ENCODE results near the gene FAM20C. TPM values are rescaled to one million over a fixed set of nuclear protein-coding genes. Genes with fewer than 3 reads are reported as not detected.

Gene FAM20C
- total RNA-seq, 2 experiments from 2014 or later, result 1.3 to 1.7 TPM

DNA sequence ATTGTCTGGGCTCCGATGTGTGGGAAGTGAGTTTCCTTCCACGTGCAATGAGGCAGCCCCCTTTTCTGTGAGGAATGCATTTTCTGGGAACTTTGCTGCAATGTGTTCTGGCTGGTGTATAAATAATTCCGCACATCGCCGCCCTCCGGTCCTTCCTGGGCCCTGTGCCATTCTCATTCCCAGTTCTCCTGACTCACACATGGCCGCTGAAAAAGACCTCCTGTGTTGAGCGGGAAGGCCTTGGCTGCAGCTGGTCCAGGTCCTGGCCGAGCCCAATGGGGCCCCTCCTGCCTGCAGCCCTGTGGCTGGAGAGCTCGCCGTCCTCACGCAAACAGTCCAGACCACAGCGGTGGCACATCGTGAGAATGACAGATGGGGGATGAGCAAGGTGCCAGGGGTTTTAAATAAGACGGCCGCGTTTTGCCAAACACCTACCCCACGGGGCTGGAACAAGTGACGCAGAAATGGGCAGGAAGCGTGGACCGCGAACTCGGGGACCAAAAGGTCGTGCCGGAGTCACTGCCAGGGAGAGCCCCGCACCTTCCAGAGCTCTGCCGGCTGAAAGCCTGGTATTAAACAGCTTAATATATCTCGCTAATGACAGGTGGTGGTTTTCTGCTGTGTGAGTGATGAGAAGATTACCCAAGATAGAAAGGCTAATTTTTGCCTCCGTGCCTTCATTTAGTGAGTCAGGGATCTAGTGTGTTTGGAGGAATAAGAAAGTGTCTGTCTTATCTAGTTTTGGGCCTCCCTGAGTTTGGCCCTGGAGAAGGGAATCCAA lies 37.0 kb downstream of the FAM20C start:
- no peaks in the 10 kb centered on the region for H3K36me3 Mint-ChIP-seq (ENCODE audit: low read depth)
- no peak for DNase-seq
- POLR2A ChIA-PET, result no interaction called here
- ATAC-seq (ENCODE audit: poor library complexity), result no peak
- H3K4me3 ChIP-seq (ENCODE audit: low read length), result no peak overlapping the region
- TF ChIP-seq, protein P1, sequence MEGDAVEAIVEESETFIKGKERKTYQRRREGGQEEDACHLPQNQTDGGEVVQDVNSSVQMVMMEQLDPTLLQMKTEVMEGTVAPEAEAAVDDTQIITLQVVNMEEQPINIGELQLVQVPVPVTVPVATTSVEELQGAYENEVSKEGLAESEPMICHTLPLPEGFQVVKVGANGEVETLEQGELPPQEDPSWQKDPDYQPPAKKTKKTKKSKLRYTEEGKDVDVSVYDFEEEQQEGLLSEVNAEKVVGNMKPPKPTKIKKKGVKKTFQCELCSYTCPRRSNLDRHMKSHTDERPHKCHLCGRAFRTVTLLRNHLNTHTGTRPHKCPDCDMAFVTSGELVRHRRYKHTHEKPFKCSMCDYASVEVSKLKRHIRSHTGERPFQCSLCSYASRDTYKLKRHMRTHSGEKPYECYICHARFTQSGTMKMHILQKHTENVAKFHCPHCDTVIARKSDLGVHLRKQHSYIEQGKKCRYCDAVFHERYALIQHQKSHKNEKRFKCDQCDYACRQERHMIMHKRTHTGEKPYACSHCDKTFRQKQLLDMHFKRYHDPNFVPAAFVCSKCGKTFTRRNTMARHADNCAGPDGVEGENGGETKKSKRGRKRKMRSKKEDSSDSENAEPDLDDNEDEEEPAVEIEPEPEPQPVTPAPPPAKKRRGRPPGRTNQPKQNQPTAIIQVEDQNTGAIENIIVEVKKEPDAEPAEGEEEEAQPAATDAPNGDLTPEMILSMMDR (IDR thresholded peaks at IDR 0.05), result no peak
- H3K9me3 Mint-ChIP-seq, result no peaks in the 10 kb centered on the region
- no peak overlapping the region for H3K4me3 Mint-ChIP-seq
- no peaks in the 10 kb centered on the region for H3K27me3 ChIP-seq (ENCODE audit: control insufficient read depth in 1 of 2, insufficient read depth in 2 of 2, low read length in 2 of 2)
- no peak overlapping the region for H3K27ac ChIP-seq (ENCODE audit: low read depth in 1 of 2, low read length in 2 of 2)
- H3K4me1 ChIP-seq (ENCODE audit: insufficient read depth, low read length), result no peaks in the 10 kb centered on the region
- intact Hi-C loops (cut with DNase I, micrococcal nuclease), result no loop called here
- peaks cover 4% of the 10 kb centered on the region for H3K27me3 Mint-ChIP-seq
- H3K27ac Mint-ChIP-seq, result no peak overlapping the region
- no peaks in the 10 kb centered on the region for H3K9me3 ChIP-seq (ENCODE audit: control insufficient read depth in 1 of 2, insufficient read depth in 1 of 2, low read length in 2 of 2)
- CTCF ChIA-PET, result no interaction called here
- no peaks in the 10 kb centered on the region for H3K36me3 ChIP-seq (ENCODE audit: insufficient read depth, low read length)
- no peaks in the 10 kb centered on the region for H3K4me1 Mint-ChIP-seq (ENCODE audit: low read depth)

DNA sequence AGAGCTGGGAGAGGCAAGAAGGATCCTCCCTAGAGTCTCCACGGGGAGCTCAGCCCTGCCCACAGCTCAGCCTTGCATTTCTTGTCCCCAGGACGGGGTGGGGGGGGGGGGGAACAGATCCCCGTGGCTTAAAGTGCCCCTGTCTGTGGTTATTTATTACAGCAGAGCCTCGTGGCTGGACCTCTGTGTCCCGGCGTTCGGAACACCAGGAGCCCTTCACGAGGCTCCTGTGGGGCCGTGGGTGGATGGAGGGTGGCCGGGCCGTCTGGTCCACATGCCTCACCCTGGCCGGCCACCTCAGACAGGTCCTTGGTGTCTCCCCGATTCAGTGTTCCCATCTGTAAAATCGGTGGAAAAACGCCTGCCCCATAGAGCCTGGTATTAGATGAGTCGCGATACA lies 37.9 kb downstream of the FAM20C start:
- ChIA-PET POLR2A (no interaction called here), CTCF (no interaction called here)
- Histone ChIP-seq H3K36me3 (ENCODE audit: insufficient read depth, low read length) (no peaks in the 10 kb centered on the region), H3K27me3 (ENCODE audit: control insufficient read depth in 1 of 2, insufficient read depth in 2 of 2, low read length in 2 of 2) (no peaks in the 10 kb centered on the region), H3K27ac (ENCODE audit: low read depth in 1 of 2, low read length in 2 of 2) (no peak overlapping the region), H3K9me3 (ENCODE audit: control insufficient read depth in 1 of 2, insufficient read depth in 1 of 2, low read length in 2 of 2) (no peaks in the 10 kb centered on the region), H3K4me1 (ENCODE audit: insufficient read depth, low read length) (no peaks in the 10 kb centered on the region), H3K4me3 (ENCODE audit: low read length) (no peak overlapping the region)
- TF ChIP-seq, protein P1 (IDR thresholded peaks at IDR 0.05), result no peak
- no peaks in the 10 kb centered on the region for H3K9me3 Mint-ChIP-seq
- H3K36me3 Mint-ChIP-seq (ENCODE audit: low read depth), result no peaks in the 10 kb centered on the region
- H3K4me3 Mint-ChIP-seq, result no peak overlapping the region
- no peak for ATAC-seq (ENCODE audit: poor library complexity)
- DNase-seq, result no peak
- H3K4me1 Mint-ChIP-seq (ENCODE audit: low read depth), result no peaks in the 10 kb centered on the region
- intact Hi-C loops (cut with DNase I, micrococcal nuclease), result no loop called here
- H3K27ac Mint-ChIP-seq, result no peak overlapping the region
- peaks cover 4% of the 10 kb centered on the region for H3K27me3 Mint-ChIP-seq

DNA sequence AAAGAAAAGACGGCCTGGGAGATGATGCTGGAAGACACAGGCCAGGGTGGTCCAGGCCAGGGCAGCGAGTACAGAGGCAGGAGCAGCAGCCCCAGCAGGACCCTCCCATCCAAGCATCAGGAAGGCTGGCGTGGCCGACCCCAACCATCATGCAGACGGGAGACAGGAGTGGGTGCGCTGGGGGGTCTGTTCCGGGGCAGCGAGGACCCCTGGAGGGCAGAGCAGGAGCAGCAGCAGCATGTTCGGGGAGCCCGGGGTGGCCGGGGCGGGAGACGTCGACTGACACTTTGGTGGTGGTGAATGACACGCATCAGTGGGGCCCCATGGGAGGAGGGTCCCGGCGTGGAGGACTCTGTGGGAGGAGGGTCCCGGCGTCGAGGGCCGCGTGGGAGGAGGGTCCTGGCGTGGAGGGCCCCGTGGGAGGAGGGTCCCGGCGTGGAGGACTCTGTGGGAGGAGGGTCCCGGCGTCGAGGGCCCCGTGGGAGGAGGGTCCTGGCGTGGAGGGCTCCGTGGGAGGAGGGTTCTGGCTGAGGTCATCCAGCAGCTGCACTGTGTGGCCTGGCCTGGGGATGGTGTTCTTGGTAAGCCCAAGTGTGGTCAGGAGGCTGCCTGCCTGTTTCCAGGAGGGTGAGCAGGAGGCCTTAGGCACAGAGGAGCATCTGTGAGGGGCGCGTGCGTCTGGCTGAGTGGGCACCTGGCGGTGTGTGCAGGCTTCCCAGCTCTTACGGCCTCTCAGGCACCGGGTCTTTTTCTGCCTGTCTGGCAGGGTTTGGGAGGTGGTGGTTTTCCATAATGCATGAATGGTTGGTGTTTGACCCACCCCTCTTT lies 38.9 kb downstream of the FAM20C start:
- no peak for ATAC-seq (ENCODE audit: poor library complexity)

More for the DNA sequence above, 38.9 kb downstream of the FAM20C start:
- Histone ChIP-seq H3K9me3 (ENCODE audit: control insufficient read depth in 1 of 2, insufficient read depth in 1 of 2, low read length in 2 of 2) (peaks cover 0 to 5% of the 10 kb centered on the region in 2 experiments), H3K4me3 (ENCODE audit: low read length) (no peak overlapping the region), H3K36me3 (ENCODE audit: insufficient read depth, low read length) (no peaks in the 10 kb centered on the region), H3K27me3 (ENCODE audit: control insufficient read depth in 1 of 2, insufficient read depth in 2 of 2, low read length in 2 of 2) (no peaks in the 10 kb centered on the region), H3K27ac (ENCODE audit: low read depth in 1 of 2, low read length in 2 of 2) (no peak overlapping the region), H3K4me1 (ENCODE audit: insufficient read depth, low read length) (no peaks in the 10 kb centered on the region)
- H3K36me3 Mint-ChIP-seq (ENCODE audit: low read depth), result no peaks in the 10 kb centered on the region
- H3K27ac Mint-ChIP-seq, result no peak overlapping the region
- no peak overlapping the region for H3K4me3 Mint-ChIP-seq
- H3K27me3 Mint-ChIP-seq, result peaks cover 4% of the 10 kb centered on the region
- no peaks in the 10 kb centered on the region for H3K4me1 Mint-ChIP-seq (ENCODE audit: low read depth)
- CTCF ChIA-PET, result no interaction called here
- no peak for DNase-seq
- POLR2A ChIA-PET, result no interaction called here
- intact Hi-C loops (cut with DNase I, micrococcal nuclease), result no loop called here
- TF ChIP-seq, protein P1 (IDR thresholded peaks at IDR 0.05), result no peak
- H3K9me3 Mint-ChIP-seq, result no peaks in the 10 kb centered on the region

Data from CD4-positive, alpha-beta T cell (primary cell).